Mesenchymal stem cell (in vitro differentiated cells and primary cell): ENCODE data around the gene DENND4B.

Source experiments
- DNase-seq: peaks from one replicate; pipeline ENCODE4 v3.0.0-alpha.2; 2013
- H2AFZ ChIP-seq: one replicate; pipeline ENCODE4 v1.6.1; 2013; ENCODE audit warnings: low read depth, mild to moderate bottlenecking, control low read depth, inconsistent platforms, low read length, moderate library complexity
- H2AK5ac ChIP-seq: 2 replicates; pipeline ENCODE4 v1.6.1; 2013; ENCODE audit warnings: low read length, moderate library complexity, mild to moderate bottlenecking, inconsistent platforms; ENCODE audit not compliant: severe bottlenecking
- H2BK120ac ChIP-seq: one replicate; pipeline ENCODE4 v1.6.1; 2013; ENCODE audit warnings: low read depth, mild to moderate bottlenecking, inconsistent platforms, low read length, moderate library complexity
- H2BK12ac ChIP-seq, 2 experiments: one replicate each; pipeline ENCODE4 v1.6.1; 2013; ENCODE audit warnings: inconsistent platforms in 2 of 2, low read length in 2 of 2, mild to moderate bottlenecking in 2 of 2, moderate library complexity in 2 of 2, control low read depth in 1 of 2
- H2BK15ac ChIP-seq: one replicate; pipeline ENCODE4 v1.6.1; 2013; ENCODE audit warnings: mild to moderate bottlenecking, low read depth, inconsistent platforms; ENCODE audit not compliant: poor library complexity, severe bottlenecking
- H2BK5ac ChIP-seq: 2 replicates; pipeline ENCODE4 v1.6.1; 2013; ENCODE audit warnings: low read depth, mild to moderate bottlenecking, low read length, control low read depth, inconsistent platforms; ENCODE audit not compliant: poor library complexity, severe bottlenecking
- H3K14ac ChIP-seq, 2 experiments: one replicate each; pipeline ENCODE4 v1.6.1; 2013; ENCODE audit warnings: inconsistent platforms in 2 of 2, low read length in 2 of 2, control low read depth in 1 of 2, mild to moderate bottlenecking in 1 of 2, moderate library complexity in 1 of 2
- H3K18ac ChIP-seq, 2 experiments: one replicate each; pipeline ENCODE4 v1.6.1; 2013; ENCODE audit warnings: inconsistent platforms in 2 of 2, low read length in 2 of 2, control low read depth in 1 of 2, low read depth in 1 of 2, mild to moderate bottlenecking in 1 of 2
- H3K23ac ChIP-seq, 2 experiments: one replicate each; pipeline ENCODE4 v1.6.1; 2013; ENCODE audit warnings: inconsistent platforms in 2 of 2, low read length in 2 of 2, mild to moderate bottlenecking in 2 of 2, moderate library complexity in 2 of 2, control low read depth in 1 of 2
- H3K27ac ChIP-seq: 2 replicates; pipeline ENCODE4 v1.5.1; 2013; ENCODE audit warnings: mild to moderate bottlenecking, moderate library complexity, low read length, control low read depth, inconsistent platforms; ENCODE audit not compliant: poor library complexity, severe bottlenecking
- H3K27me3 ChIP-seq, 2 experiments: 2 replicates each; pipeline versions ENCODE4 v1.6.1 to v1.7.0; 2013; ENCODE audit warnings: low read length in 2 of 2, mild to moderate bottlenecking in 2 of 2, moderate library complexity in 2 of 2, control low read depth in 1 of 2, inconsistent platforms in 1 of 2; ENCODE audit not compliant: control insufficient read depth in 1 of 2, insufficient read depth in 1 of 2
- H3K36me3 ChIP-seq, 2 experiments: 2 replicates each; pipeline versions ENCODE4 v1.6.1 to v1.7.0; 2013; ENCODE audit warnings: low read length in 2 of 2, control low read depth in 1 of 2, inconsistent platforms in 1 of 2, low read depth in 1 of 2, mild to moderate bottlenecking in 1 of 2; ENCODE audit not compliant: insufficient read depth in 2 of 2, control insufficient read depth in 1 of 2
- H3K4ac ChIP-seq, 2 experiments: one replicate each; pipeline ENCODE4 v1.6.1; 2013; ENCODE audit warnings: inconsistent platforms in 2 of 2, low read length in 2 of 2, mild to moderate bottlenecking in 2 of 2, moderate library complexity in 2 of 2, control low read depth in 1 of 2, low read depth in 1 of 2
- H3K4me1 ChIP-seq: 2 replicates; pipeline ENCODE4 v1.6.1; 2013; ENCODE audit warnings: low read depth, low read length, control low read depth; ENCODE audit not compliant: control insufficient read depth, insufficient read depth
- H3K4me2 ChIP-seq: 2 replicates; pipeline ENCODE4 v1.6.1; 2013; ENCODE audit warnings: low read length, mild to moderate bottlenecking, inconsistent platforms; ENCODE audit not compliant: poor library complexity, severe bottlenecking
- H3K4me3 ChIP-seq, 2 experiments: 2 replicates each; pipeline versions ENCODE4 v1.5.1 to v1.7.0; 2013; ENCODE audit warnings: low read length in 2 of 2, mild to moderate bottlenecking in 2 of 2, control low read depth in 1 of 2, low read depth in 1 of 2; ENCODE audit not compliant: insufficient read depth in 1 of 2
- H3K79me1 ChIP-seq: replicated peaks from 2 replicates; pipeline ENCODE4 v1.6.1; 2013; ENCODE audit warnings: mild to moderate bottlenecking, control low read depth, low read length, inconsistent platforms; ENCODE audit not compliant: poor library complexity, severe bottlenecking
- H3K9ac ChIP-seq: 2 replicates; pipeline ENCODE4 v1.7.0; 2013; ENCODE audit warnings: mild to moderate bottlenecking, low read length, moderate library complexity
- H3K9me3 ChIP-seq: 2 replicates; pipeline ENCODE4 v1.7.0; 2013; ENCODE audit warnings: mild to moderate bottlenecking, low read length; ENCODE audit not compliant: control insufficient read depth
- H4K8ac ChIP-seq: one replicate; pipeline ENCODE4 v1.6.1; 2013; ENCODE audit warnings: inconsistent platforms, mild to moderate bottlenecking, low read length, moderate library complexity
- H4K91ac ChIP-seq: one replicate; pipeline ENCODE4 v1.6.1; 2013; ENCODE audit warnings: mild to moderate bottlenecking, low read length, inconsistent platforms
- WGBS: methylation state at CpG from one replicate; pipeline ENCODE4 v1.1.7; 2013; ENCODE audit warnings: mixed read lengths; 5-methylcytosine and 5-hydroxymethylcytosine counted together

Gene DENND4B

DNA sequence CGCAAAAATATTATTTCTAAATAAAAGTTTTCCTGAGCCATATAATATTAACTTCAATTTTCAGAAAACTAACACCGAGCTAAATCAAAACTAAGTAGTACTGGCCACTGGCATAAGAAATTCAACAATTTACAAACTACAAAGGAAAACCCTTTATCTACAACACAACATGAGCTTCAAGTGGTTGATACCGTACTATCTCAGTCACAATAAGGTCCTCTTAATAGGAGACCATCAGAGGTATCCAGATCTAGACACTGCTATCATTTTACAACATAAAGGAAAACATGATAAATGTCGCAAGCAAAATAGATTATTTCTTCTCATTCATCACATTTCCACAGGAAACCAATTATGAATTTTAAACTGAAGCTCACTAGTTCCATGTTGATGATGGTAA, 63.3 kb downstream of the DENND4B start:
- Histone ChIP-seq H2BK5ac (no peak overlapping the region), H3K4me1 (peaks cover 6% of the 10 kb centered on the region), H4K91ac (no peak overlapping the region), H3K23ac (no peak overlapping the region), H3K79me1 (peaks cover 3% of the 10 kb centered on the region), H3K27ac (no peak overlapping the region), H2BK15ac (no peak overlapping the region), H3K36me3 (peaks cover 0 to 3% of the 10 kb centered on the region in 2 experiments), H3K9ac (no peak overlapping the region), H3K4me2 (no peak overlapping the region), H2AK5ac (no peak overlapping the region), H3K4me3 (no peak overlapping the region), H2BK120ac (no peak overlapping the region), H3K14ac (no peak overlapping the region), H3K18ac (no peak overlapping the region), H4K8ac (no peak overlapping the region), H3K4ac (no peak overlapping the region), H2AFZ (no peak overlapping the region), H3K27me3 (no peaks in the 10 kb centered on the region), H3K9me3 (no peaks in the 10 kb centered on the region), H2BK12ac (no peak overlapping the region)
- 98% methylated on average over 4 of the region's 4 CpGs for WGBS
- DNase-seq: no peak

DNA sequence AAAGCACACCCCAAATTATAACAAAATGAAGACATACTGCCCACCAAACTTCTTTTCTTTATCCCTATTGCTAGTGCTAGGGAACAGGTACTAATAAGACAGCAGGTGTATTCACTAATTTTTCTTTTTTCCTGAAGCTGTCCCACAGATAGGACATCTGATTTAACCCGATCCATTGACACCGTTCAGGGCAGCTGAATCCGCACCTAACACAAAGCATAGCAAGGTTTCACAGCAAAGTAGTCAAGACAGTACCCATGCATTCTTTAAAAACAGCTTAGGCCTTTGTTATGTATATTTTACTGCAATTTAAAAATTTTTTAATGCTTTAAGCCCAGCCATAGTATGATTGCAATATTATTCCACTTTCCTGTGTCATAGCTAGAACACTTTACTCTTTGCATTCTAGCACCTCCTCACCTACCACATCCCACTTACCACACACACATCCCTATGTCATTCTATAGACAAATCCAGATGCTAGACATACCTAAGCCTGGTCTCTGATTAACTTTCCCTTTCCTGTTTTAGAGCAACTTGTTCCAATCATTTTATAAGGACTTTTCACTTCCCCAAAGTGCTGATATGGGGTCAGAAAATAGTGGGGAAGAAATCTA, 64.1 kb downstream of the DENND4B start:
- no peak overlapping the region for H3K14ac ChIP-seq
- peak overlapping the region; percentile 90 for H3K9ac ChIP-seq
- no peak overlapping the region for H2BK12ac ChIP-seq

GRCh38 chr1:153881751-153882150, 64.8 kb downstream of the DENND4B start:
- peaks cover 0 to 4% of the 10 kb centered on the region in 2 experiments for H3K36me3 ChIP-seq
- peak; percentile 16 for DNase-seq
- H3K79me1 ChIP-seq: peaks cover 10% of the 10 kb centered on the region
- no peak overlapping the region for H3K14ac ChIP-seq
- no peak overlapping the region for H3K18ac ChIP-seq
- peak overlapping the region; percentile 90 for H3K9ac ChIP-seq
- H3K27ac ChIP-seq: no peak overlapping the region
- H2BK12ac ChIP-seq: peak overlapping the region in 1 of 2 experiments; percentile 66
- H3K23ac ChIP-seq: peak overlapping the region in 1 of 2 experiments; percentile 96
- H3K27me3 ChIP-seq: no peaks in the 10 kb centered on the region
- H3K4me3 ChIP-seq: peak overlapping the region in 1 of 2 experiments; percentile 75
- H2AK5ac ChIP-seq: no peak overlapping the region
- no peak overlapping the region for H3K4me2 ChIP-seq
- H2BK15ac ChIP-seq: peak overlapping the region; percentile 69
- no peak overlapping the region for H2AFZ ChIP-seq
- no peak overlapping the region for H2BK120ac ChIP-seq
- peak overlapping the region in 1 of 2 experiments; percentile 75 for H3K4ac ChIP-seq
- 82% methylated on average over 6 of the region's 9 CpGs for WGBS
- H4K91ac ChIP-seq: no peak overlapping the region
- no peaks in the 10 kb centered on the region for H3K9me3 ChIP-seq
- H4K8ac ChIP-seq: peak overlapping the region; percentile 41
- peaks cover 9% of the 10 kb centered on the region for H3K4me1 ChIP-seq
- no peak overlapping the region for H2BK5ac ChIP-seq

More for the DNA sequence above, 64.1 kb downstream of the DENND4B start:
- Histone ChIP-seq H3K79me1 (peaks cover 6% of the 10 kb centered on the region), H3K9me3 (no peaks in the 10 kb centered on the region), H2AFZ (no peak overlapping the region), H2AK5ac (no peak overlapping the region), H3K4me1 (peaks cover 9% of the 10 kb centered on the region), H4K91ac (no peak overlapping the region), H2BK5ac (no peak overlapping the region), H3K23ac (no peak overlapping the region), H2BK15ac (no peak overlapping the region), H3K4ac (no peak overlapping the region), H3K27ac (no peak overlapping the region), H3K4me3 (peak overlapping the region in 1 of 2 experiments; percentile 75), H3K36me3 (peaks cover 0 to 3% of the 10 kb centered on the region in 2 experiments), H4K8ac (no peak overlapping the region), H3K18ac (no peak overlapping the region), H3K4me2 (no peak overlapping the region), H2BK120ac (no peak overlapping the region), H3K27me3 (no peaks in the 10 kb centered on the region)
- 92% methylated on average over 3 of the region's 3 CpGs for WGBS
- no peak for DNase-seq

GRCh38 chr1:153880962-153881361, 65.6 kb downstream of the DENND4B start:
- H4K91ac ChIP-seq: no peak overlapping the region
- DNase-seq: peak; percentile 97
- peaks cover 0 to 6% of the 10 kb centered on the region in 2 experiments for H3K36me3 ChIP-seq
- H2AFZ ChIP-seq: no peak overlapping the region
- peaks cover 12% of the 10 kb centered on the region for H3K79me1 ChIP-seq
- H2BK15ac ChIP-seq: no peak overlapping the region
- H3K14ac ChIP-seq: no peak overlapping the region
- no peak overlapping the region for H2BK5ac ChIP-seq
- WGBS: 13% methylated on average over 5 of the region's 5 CpGs
- H3K4ac ChIP-seq: no peak overlapping the region
- H3K18ac ChIP-seq: no peak overlapping the region
- H3K4me3 ChIP-seq: peak overlapping the region in 1 of 2 experiments; percentile 75
- H2BK12ac ChIP-seq: no peak overlapping the region
- peak overlapping the region; percentile 53 for H3K27ac ChIP-seq
- H3K9ac ChIP-seq: peak overlapping the region; percentile 90
- H4K8ac ChIP-seq: no peak overlapping the region
- no peak overlapping the region for H3K23ac ChIP-seq
- H2AK5ac ChIP-seq: no peak overlapping the region
- no peak overlapping the region for H2BK120ac ChIP-seq
- peaks cover 9% of the 10 kb centered on the region for H3K4me1 ChIP-seq
- no peaks in the 10 kb centered on the region for H3K27me3 ChIP-seq
- no peak overlapping the region for H3K4me2 ChIP-seq
- H3K9me3 ChIP-seq: no peaks in the 10 kb centered on the region
